RWPE1 (cell line): ENCODE results near the gene SDS.
A peak's percentile ranks its signal among the peaks of the same experiment; 100 is the strongest.
"Not testable (repeated sequence)": the region's sequence is repeated elsewhere in the genome, so short reads cannot be mapped to it uniquely, and the experiment has no call there.

ENCODE experiments used
- CTCF ChIA-PET: fragments of 350-600 bp; sonication (Branson Sonifier 250); formaldehyde crosslinking; extraction: SDS; loops from one replicate; lab custom pipeline; 2021; lab: Yijun Ruan, JAX
- POLR2A ChIA-PET: fragments of 400-600 bp; formaldehyde crosslinking; extraction: SDS; loops from one replicate; lab custom pipeline; 2020; ENCODE audit warnings: antibody characterized with exemption; ENCODE audit not compliant: low non-redundant PET; lab: Yijun Ruan, JAX
- DNase-seq: peaks from one replicate; pipeline ENCODE4 v3.0.0; 2012; ENCODE audit warnings: low spot score
- H3K27ac ChIP-seq: fragments of 450-650 bp; 2 replicates; pipeline ENCODE4 v1.5.1; 2017
- TF ChIP-seq, protein P1 (sequence below): fragments of 450-650 bp; conservative IDR thresholded peaks from 2 replicates; pipeline ENCODE4 v1.5.1; 2017; ENCODE audit warnings: low read depth, mild to moderate bottlenecking

Gene SDS

DNA sequence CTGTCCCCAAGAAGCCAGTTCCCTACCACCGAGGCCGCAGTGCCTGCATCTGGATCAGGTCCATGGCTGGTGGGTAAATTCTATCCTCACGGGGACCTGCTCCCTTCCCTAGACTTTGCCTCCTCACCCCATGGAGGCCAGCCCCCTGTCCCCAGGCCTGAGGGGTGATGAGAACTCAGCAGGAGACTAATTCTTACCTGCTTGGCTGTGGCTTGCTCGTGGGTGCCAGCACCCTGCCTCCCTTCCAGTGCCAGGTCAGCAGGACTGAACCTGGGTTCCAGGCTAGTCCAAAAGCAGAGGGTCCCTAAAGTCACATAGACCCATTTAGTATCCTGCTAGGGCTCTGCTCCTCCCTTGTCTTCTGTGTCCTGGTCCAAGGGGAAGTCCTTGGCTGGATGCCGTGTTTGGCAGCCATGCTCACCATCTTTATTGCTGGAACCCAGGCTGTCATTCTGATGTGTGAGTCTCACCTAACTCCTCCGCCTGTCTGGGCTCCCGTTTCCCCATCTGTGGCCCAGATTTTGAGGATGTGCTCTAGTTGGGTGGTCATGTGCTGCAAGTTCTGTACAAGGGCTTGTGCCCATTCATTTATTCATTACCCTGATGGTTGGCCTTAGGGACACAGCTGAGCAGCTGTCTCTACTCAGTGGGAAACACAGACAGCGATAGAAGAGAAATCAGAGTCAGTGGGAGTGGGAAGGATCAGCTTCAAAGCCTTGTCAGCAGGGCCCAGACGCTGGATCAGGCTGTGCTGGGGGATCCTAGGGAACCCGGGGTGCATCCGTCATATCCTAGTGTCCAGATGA, 44.4 kb downstream of the SDS start:
- TF ChIP-seq, protein P1, sequence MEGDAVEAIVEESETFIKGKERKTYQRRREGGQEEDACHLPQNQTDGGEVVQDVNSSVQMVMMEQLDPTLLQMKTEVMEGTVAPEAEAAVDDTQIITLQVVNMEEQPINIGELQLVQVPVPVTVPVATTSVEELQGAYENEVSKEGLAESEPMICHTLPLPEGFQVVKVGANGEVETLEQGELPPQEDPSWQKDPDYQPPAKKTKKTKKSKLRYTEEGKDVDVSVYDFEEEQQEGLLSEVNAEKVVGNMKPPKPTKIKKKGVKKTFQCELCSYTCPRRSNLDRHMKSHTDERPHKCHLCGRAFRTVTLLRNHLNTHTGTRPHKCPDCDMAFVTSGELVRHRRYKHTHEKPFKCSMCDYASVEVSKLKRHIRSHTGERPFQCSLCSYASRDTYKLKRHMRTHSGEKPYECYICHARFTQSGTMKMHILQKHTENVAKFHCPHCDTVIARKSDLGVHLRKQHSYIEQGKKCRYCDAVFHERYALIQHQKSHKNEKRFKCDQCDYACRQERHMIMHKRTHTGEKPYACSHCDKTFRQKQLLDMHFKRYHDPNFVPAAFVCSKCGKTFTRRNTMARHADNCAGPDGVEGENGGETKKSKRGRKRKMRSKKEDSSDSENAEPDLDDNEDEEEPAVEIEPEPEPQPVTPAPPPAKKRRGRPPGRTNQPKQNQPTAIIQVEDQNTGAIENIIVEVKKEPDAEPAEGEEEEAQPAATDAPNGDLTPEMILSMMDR = no peak
- no peak for DNase-seq
- H3K27ac ChIP-seq = peak overlapping the region; percentile 70
- POLR2A ChIA-PET = interaction anchor here (1.2 kb wide), 1 partner anchor 24 kb away, joined by 3 read pairs; the partner anchor contains the start of gene SLC8B1
- CTCF ChIA-PET = no interaction called here

DNA sequence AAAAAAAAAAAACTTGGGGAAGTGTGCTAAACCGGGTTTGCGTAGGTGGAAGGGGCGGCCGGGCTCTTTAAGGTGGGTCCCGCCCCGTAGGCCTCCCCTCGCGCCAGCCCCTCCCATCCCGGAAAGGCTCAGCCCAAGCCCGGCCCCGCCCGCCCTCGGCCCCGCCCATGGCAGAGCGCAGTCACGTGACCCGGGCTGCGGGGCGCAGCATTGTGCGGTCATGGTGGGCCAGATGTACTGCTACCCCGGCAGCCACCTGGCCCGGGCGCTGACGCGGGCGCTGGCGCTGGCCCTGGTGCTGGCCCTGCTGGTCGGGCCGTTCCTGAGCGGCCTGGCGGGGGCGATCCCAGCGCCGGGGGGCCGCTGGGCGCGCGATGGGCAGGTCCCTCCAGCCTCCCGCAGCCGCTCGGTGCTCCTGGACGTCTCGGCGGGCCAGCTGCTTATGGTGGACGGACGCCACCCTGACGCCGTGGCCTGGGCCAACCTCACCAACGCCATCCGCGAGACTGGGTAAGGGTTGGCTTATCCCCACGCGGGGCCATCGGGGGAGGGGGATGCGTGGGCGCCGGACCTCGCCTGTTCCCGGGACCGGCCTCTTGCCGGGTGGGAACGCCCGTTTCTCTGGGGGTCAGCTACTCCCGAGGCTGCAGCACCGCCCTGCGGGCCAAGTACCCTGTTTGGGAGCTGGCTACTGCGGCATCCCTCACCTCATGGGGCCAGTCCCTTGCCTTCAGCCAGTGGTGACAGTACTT, 45.1 kb downstream of the SDS start, which contains the start of gene PLBD2:
Gene PLBD2 (plus strand): TSS at position 207 of the 752 bp plus-strand sequence. CDS start 14 bp downstream, at position 221.
- peak within 1 kb of the TSS; percentile 70 for H3K27ac ChIP-seq
- TF ChIP-seq, protein P1 = no peak
- CTCF ChIA-PET = no interaction called here
- POLR2A ChIA-PET = interaction anchor here (1.2 kb wide), 1 partner anchor 23 kb away, joined by 3 read pairs; the partner anchor contains the start of gene SLC8B1
- peak; percentile 97 for DNase-seq

DNA sequence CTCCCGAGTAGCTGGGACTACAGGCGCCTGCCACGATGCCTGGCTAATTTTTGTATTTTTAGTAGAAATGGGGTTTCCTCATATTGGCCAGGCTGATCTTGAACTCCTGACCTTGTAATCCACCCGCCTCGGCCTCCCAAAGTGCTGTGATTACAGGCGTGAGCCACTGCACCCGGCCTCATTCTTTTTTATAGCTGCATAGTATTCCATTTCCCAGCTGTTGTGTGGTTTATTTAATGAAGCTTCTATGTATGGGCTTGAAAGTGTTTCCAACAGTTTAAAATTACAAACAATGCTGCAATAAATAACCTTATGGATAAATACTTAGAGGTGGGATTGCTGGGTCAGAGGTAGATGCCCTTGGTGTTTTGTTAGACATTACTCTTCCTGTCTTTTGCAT, 49.5 kb downstream of the SDS start:
- POLR2A ChIA-PET, CTCF ChIA-PET, DNase-seq, H3K27ac ChIP-seq: not testable (repeated sequence)

DNA sequence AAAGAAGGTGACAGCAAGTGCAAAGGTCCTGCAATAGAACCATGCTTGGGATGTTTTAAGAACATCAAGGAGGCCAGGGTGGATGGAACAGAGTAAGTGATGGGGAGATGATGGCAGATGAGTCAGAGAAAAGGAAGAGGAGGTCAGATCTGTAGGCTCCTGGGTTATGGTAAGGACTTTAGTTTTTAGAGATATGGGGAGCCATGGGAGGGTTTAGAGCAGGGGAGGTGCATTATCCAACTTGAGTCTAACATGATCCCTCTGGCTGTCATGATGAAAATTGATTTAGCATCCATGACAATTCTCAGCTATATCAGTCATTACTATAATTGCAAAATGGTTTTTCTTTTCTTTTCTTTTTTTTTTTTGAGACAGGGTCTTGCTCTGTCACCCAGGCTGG, 52.6 kb downstream of the SDS start:
- no peak for DNase-seq
- POLR2A ChIA-PET = no interaction called here
- CTCF ChIA-PET = no interaction called here
- TF ChIP-seq, protein P1 = no peak
- H3K27ac ChIP-seq = no peak overlapping the region

DNA sequence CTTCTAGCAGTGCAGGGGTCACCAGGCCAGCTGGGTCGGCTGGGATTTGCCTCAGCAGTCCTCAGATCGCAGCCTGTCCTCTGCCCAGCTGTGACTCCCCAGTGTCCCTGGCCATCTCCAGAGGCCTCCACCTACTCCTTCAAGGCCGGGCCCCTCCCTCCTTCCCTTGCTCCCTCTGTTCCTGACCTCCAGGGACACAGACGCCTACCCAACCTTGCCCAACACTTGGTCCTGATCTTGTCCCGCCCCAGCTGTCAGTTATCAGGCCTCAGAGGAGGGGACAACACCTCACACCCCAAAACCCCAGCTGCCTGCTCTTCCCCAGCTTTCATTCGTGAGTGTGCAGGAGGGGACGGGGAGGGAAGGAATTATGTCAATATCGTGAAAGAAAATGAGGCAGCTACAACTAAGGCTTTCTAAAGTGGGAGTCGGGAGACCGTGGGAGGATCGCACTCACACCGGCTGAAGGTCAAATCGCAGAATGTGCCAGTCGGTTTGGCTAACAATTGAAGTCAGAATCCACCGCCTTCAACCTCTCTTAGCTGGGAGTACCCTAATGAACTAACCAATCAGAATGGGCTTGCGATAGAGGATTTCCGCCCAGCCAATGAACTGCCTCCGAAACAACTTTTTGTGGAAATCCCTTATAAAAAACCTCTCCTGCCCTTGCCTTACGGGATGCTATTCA, 54.7 kb downstream of the SDS start:
- ChIA-PET CTCF (no interaction called here), POLR2A (no interaction called here)
- DNase-seq = no peak
- no peak overlapping the region for H3K27ac ChIP-seq
- TF ChIP-seq, protein P1 = no peak

DNA sequence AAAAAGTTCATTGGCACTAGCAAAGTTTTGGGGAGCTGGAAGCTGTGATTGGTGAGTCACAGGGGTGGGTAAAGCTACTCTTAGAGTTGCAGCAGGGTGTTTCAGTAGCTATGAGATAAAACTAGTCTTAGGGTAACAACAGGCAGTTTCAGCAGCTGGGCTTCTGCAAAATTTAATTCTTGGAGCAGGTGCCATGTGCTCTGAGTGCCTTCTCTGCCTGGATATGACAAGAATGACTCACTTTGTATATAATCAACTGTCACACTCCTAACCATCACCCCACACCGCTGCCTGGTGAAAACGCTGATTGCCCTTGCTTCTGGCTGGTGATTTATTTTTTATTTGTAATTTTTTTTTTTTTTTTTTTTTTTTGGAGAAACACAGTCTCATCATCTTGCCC, 55.8 kb downstream of the SDS start:
- POLR2A ChIA-PET = no interaction called here
- no peak overlapping the region for H3K27ac ChIP-seq
- CTCF ChIA-PET = interaction anchor here (1.0 kb wide), 1 partner anchor 36 kb away, joined by 3 read pairs; no protein-coding TSS in a partner anchor
- TF ChIP-seq, protein P1 = no peak
- DNase-seq = no peak
